Stimulated activated CD4-positive, alpha-beta T cell treated with anti-CD3 and anti-CD28 coated beads, Interleukin-12 subunit alpha, Interleukin-12 subunit beta, amount 100 ng/mL, for 48 hours (primary cell): ENCODE data around the gene NOSIP.

ENCODE experiments used
- DNase-seq, 3 donors: peaks; one replicate each; pipeline ENCODE4 v3.0.0-alpha.2; 2020; ENCODE audit warnings: low read depth in 2 of 3, low spot score in 1 of 3

The NOSIP gene

GRCh38 chr19:49573009-49573408 lies 7.3 kb downstream of the NOSIP start:
- no peak for DNase-seq

GRCh38 chr19:49570997-49571676 lies 9.2 kb downstream of the NOSIP start:
- no peak for DNase-seq

GRCh38 chr19:49570138-49570856 lies 10.1 kb downstream of the NOSIP start:
- DNase-seq, result peak in 1 of 3 donors; percentile 80

GRCh38 chr19:49567861-49568441 lies 12.4 kb downstream of the NOSIP start:
- DNase-seq, result no peak

- no peak for DNase-seq
Measured at GRCh38 chr19:49566302-49566701, 14.1 kb downstream of the NOSIP start.

GRCh38 chr19:49565261-49565660 lies 15.1 kb downstream of the NOSIP start:
- no peak for DNase-seq

GRCh38 chr19:49564616-49565045 lies 15.7 kb downstream of the NOSIP start:
- peak in 1 of 3 donors; percentile 59 for DNase-seq

- no peak for DNase-seq
Measured at GRCh38 chr19:49560358-49560900, 19.9 kb downstream of the NOSIP start.

GRCh38 chr19:49559928-49560327 lies 20.4 kb downstream of the NOSIP start:
- no peak for DNase-seq

GRCh38 chr19:49559443-49559842 lies 20.9 kb downstream of the NOSIP start:
- DNase-seq, result no peak

- no peak for DNase-seq
Measured at GRCh38 chr19:49558591-49558990, 21.8 kb downstream of the NOSIP start.

- no peak for DNase-seq
Measured at GRCh38 chr19:49557641-49558325, 22.6 kb downstream of the NOSIP start.

- no peak for DNase-seq
Measured at GRCh38 chr19:49556412-49557398, 23.7 kb downstream of the NOSIP start.

- DNase-seq, result peak in 2 of 3 donors; percentile 70 to 76
Measured at GRCh38 chr19:49555600-49556411, 24.6 kb downstream of the NOSIP start.

- DNase-seq, result no peak
Measured at GRCh38 chr19:49554701-49555181, 25.6 kb downstream of the NOSIP start.

- peak in 2 of 3 donors; percentile 61 to 68 for DNase-seq
Measured at GRCh38 chr19:49553451-49554271, 26.7 kb downstream of the NOSIP start.

- no peak for DNase-seq
Measured at GRCh38 chr19:49552749-49553148, 27.6 kb downstream of the NOSIP start.

- no peak for DNase-seq
Measured at GRCh38 chr19:49551531-49551930, 28.8 kb downstream of the NOSIP start.
